Esophagus muscularis mucosa (tissue), 4 donors: ENCODE results near the gene TBX5.

Experiments
- EP300 ChIP-seq: sonication (generic); formaldehyde crosslinking; IDR thresholded peaks from one replicate; pipeline ENCODE4 v1.6.1; 2017; ENCODE audit warnings: antibody characterized with exemption
- POLR2A ChIP-seq: fragments of 450-650 bp; IDR thresholded peaks from one replicate; pipeline ENCODE4 v1.6.1; 2017; ENCODE audit warnings: antibody characterized with exemption, moderate library complexity, mild to moderate bottlenecking, low read depth
- POLR2AphosphoS5 ChIP-seq, 2 donors: sonication (generic); formaldehyde crosslinking; IDR thresholded peaks; one replicate each; pipeline ENCODE4 v1.6.1; 2017; ENCODE audit warnings: antibody characterized with exemption in 2 of 2
- TF ChIP-seq, protein P1 (sequence below), 3 experiments: fragments of 200-600 bp in 2 of 3; fragments of 450-650 bp in 1 of 3; sonication (generic) in 2 of 3; IDR thresholded peaks; one replicate each; pipeline ENCODE4 v1.5.1; 2017 to 2019; ENCODE audit warnings: antibody characterized with exemption in 3 of 3, mild to moderate bottlenecking in 2 of 3, moderate library complexity in 1 of 3

DNA sequence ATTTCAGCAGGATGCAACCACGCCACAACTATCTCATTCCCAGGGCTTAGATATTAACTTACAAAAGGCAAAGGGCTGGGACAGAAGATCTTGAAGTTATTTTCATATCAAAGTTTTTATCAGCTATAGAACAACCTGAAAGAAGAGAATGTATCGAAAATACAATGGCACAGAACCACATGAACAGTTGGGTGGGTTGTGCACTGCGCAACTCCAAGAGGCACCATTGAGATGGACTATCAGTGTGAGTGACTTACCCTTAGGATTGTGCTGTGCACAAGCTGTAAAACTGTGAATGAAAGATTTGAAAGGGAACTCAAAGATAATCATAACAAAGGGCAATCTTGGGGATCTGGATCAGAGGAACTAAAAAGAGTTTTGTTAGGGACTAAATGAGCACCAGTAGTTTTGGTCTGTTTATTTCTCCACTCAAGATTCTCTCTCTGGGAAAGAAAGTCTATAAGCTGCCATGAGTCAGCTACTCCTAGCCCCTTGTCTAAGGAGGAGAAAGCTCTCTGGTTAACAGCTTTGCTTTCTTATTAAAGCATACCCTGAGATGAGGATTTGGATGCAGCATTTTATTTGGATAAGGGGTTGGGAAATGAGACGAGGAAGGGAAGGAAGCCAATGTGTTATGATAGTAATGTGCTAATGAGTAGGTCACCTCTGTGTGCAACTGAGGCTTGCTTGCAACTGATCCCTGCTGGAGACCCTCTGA lies 62.2 kb downstream of the TBX5 start:
- TF ChIP-seq POLR2AphosphoS5 (IDR thresholded peaks at IDR 0.05) (no peak), EP300 (no peak), POLR2A (no peak)
- TF ChIP-seq, protein P1, sequence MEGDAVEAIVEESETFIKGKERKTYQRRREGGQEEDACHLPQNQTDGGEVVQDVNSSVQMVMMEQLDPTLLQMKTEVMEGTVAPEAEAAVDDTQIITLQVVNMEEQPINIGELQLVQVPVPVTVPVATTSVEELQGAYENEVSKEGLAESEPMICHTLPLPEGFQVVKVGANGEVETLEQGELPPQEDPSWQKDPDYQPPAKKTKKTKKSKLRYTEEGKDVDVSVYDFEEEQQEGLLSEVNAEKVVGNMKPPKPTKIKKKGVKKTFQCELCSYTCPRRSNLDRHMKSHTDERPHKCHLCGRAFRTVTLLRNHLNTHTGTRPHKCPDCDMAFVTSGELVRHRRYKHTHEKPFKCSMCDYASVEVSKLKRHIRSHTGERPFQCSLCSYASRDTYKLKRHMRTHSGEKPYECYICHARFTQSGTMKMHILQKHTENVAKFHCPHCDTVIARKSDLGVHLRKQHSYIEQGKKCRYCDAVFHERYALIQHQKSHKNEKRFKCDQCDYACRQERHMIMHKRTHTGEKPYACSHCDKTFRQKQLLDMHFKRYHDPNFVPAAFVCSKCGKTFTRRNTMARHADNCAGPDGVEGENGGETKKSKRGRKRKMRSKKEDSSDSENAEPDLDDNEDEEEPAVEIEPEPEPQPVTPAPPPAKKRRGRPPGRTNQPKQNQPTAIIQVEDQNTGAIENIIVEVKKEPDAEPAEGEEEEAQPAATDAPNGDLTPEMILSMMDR (IDR thresholded peaks at IDR 0.05): no peak
